ENCODE data around the gene MAP2K6. TPM values are rescaled to one million over a fixed set of nuclear protein-coding genes. Genes with fewer than 3 reads are reported as not detected.

The MAP2K6 gene
- total RNA-seq, 2 donors from 2014 or later = 5.4 to 14.1 TPM

- Histone ChIP-seq H3K27ac (no peak overlapping the region), H3K4me3 (no peak overlapping the region), H3K4me1 (replicated peaks) (peaks cover 5% of the 10 kb centered on the region), H3K27me3 (replicated peaks; ENCODE audit: insufficient read depth) (no peaks in the 10 kb centered on the region), H3K36me3 (no peaks in the 10 kb centered on the region), H3K9me3 (no peaks in the 10 kb centered on the region)
- WGBS = 100% methylated on average over 1 of the region's 1 CpG
- TF ChIP-seq CTCF (IDR thresholded peaks at IDR 0.05) (no peak), POLR2A (IDR thresholded peaks at IDR 0.05) (no peak), POLR2AphosphoS5 (IDR thresholded peaks at IDR 0.05) (no peak)
- DNase-seq (ENCODE audit: low spot score) = no peak
- intact Hi-C loops (cut with DNase I) = no loop called here
Observed at GRCh38 chr17:69506489-69506888, 92.0 kb downstream of the MAP2K6 start.

- WGBS = 87% methylated on average over 1 of the region's 1 CpG
- intact Hi-C loops (cut with DNase I) = no loop called here
- H3K27me3 ChIP-seq (replicated peaks; ENCODE audit: insufficient read depth) = no peaks in the 10 kb centered on the region
- no peaks in the 10 kb centered on the region for H3K9me3 ChIP-seq
- TF ChIP-seq CTCF (IDR thresholded peaks at IDR 0.05) (no peak), POLR2AphosphoS5 (IDR thresholded peaks at IDR 0.05) (no peak), POLR2A (IDR thresholded peaks at IDR 0.05) (no peak)
- H3K27ac ChIP-seq = no peak overlapping the region
- no peaks in the 10 kb centered on the region for H3K36me3 ChIP-seq
- no peak overlapping the region for H3K4me3 ChIP-seq
- H3K4me1 ChIP-seq (replicated peaks) = peaks cover 5% of the 10 kb centered on the region
- DNase-seq (ENCODE audit: low spot score) = no peak
Observed at GRCh38 chr17:69508814-69509213, 94.3 kb downstream of the MAP2K6 start.

GRCh38 chr17:69511250-69511649 lies 96.8 kb downstream of the MAP2K6 start:
- Histone ChIP-seq H3K27me3 (replicated peaks; ENCODE audit: insufficient read depth) (no peaks in the 10 kb centered on the region), H3K27ac (no peak overlapping the region), H3K4me1 (replicated peaks) (no peaks in the 10 kb centered on the region), H3K9me3 (no peaks in the 10 kb centered on the region), H3K4me3 (no peak overlapping the region), H3K36me3 (no peaks in the 10 kb centered on the region)
- no peak for DNase-seq (ENCODE audit: low spot score)
- 71% methylated on average over 7 of the region's 7 CpGs for WGBS
- TF ChIP-seq POLR2AphosphoS5 (IDR thresholded peaks at IDR 0.05) (no peak), CTCF (IDR thresholded peaks at IDR 0.05) (no peak), POLR2A (IDR thresholded peaks at IDR 0.05) (no peak)
- intact Hi-C loops (cut with DNase I) = no loop called here

GRCh38 chr17:69512946-69513345 lies 98.4 kb downstream of the MAP2K6 start:
- H3K27me3 ChIP-seq (replicated peaks; ENCODE audit: insufficient read depth) = no peaks in the 10 kb centered on the region
- WGBS = 88% methylated on average over 5 of the region's 5 CpGs
- no peak overlapping the region for H3K4me3 ChIP-seq
- intact Hi-C loops (cut with DNase I) = no loop called here
- no peaks in the 10 kb centered on the region for H3K9me3 ChIP-seq
- H3K27ac ChIP-seq = no peak overlapping the region
- H3K4me1 ChIP-seq (replicated peaks) = no peaks in the 10 kb centered on the region
- TF ChIP-seq POLR2A (IDR thresholded peaks at IDR 0.05) (no peak), CTCF (IDR thresholded peaks at IDR 0.05) (no peak), POLR2AphosphoS5 (IDR thresholded peaks at IDR 0.05) (no peak)
- no peak for DNase-seq (ENCODE audit: low spot score)
- H3K36me3 ChIP-seq = no peaks in the 10 kb centered on the region

- no peaks in the 10 kb centered on the region for H3K4me1 ChIP-seq (replicated peaks)
- H3K9me3 ChIP-seq = no peaks in the 10 kb centered on the region
- DNase-seq (ENCODE audit: low spot score) = no peak
- WGBS = 92% methylated on average over 2 of the region's 2 CpGs
- intact Hi-C loops (cut with DNase I) = no loop called here
- TF ChIP-seq POLR2AphosphoS5 (IDR thresholded peaks at IDR 0.05) (no peak), CTCF (IDR thresholded peaks at IDR 0.05) (no peak), POLR2A (IDR thresholded peaks at IDR 0.05) (no peak)
- H3K36me3 ChIP-seq = no peaks in the 10 kb centered on the region
- no peak overlapping the region for H3K27ac ChIP-seq
- no peaks in the 10 kb centered on the region for H3K27me3 ChIP-seq (replicated peaks; ENCODE audit: insufficient read depth)
- no peak overlapping the region for H3K4me3 ChIP-seq
Observed at GRCh38 chr17:69516225-69516624, 101.7 kb downstream of the MAP2K6 start.
